SKM-1 treated with dmso at 0.1 percent for 144 hours (cell line): ENCODE data around the gene ZNF367.

Source experiments
- DNase-seq: peaks from one replicate; lab custom pipeline; 2025; ENCODE audit not compliant: unreplicated experiment; lab: John Stamatoyannopoulos, UW

Gene ZNF367

GRCh38 chr9:96437454-96437853 lies 19.3 kb upstream of the ZNF367 start:
- no peak for DNase-seq

- no peak for DNase-seq
These were observed 18.4 kb upstream of the ZNF367 start for GRCh38 chr9:96436456-96437126.

GRCh38 chr9:96436063-96436455 lies 17.9 kb upstream of the ZNF367 start:
- DNase-seq, result no peak

GRCh38 chr9:96435345-96435744 lies 17.2 kb upstream of the ZNF367 start:
- no peak for DNase-seq

- no peak for DNase-seq
These were observed 12.2 kb upstream of the ZNF367 start for GRCh38 chr9:96430377-96430776.

GRCh38 chr9:96429732-96430131 lies 11.6 kb upstream of the ZNF367 start:
- DNase-seq, result no peak

- no peak for DNase-seq
These were observed 7.5 kb upstream of the ZNF367 start for GRCh38 chr9:96425500-96426169.

GRCh38 chr9:96423985-96424336 lies 5.8 kb upstream of the ZNF367 start:
- no peak for DNase-seq

- DNase-seq, result no peak
These were observed 5.3 kb upstream of the ZNF367 start for GRCh38 chr9:96423322-96423984.

- DNase-seq, result peak; percentile 1
These were observed 2.5 kb upstream of the ZNF367 start for GRCh38 chr9:96420468-96421219.

- no peak for DNase-seq
These were observed 1.5 kb upstream of the ZNF367 start for GRCh38 chr9:96419691-96419969.

- peak; percentile 40 for DNase-seq
These were observed 935 bp upstream of the ZNF367 start for GRCh38 chr9:96418920-96419690.

GRCh38 chr9:96417661-96418082 lies 498 bp downstream of the ZNF367 start:
- no peak for DNase-seq

- peak; percentile 34 for DNase-seq
These were observed 1.1 kb downstream of the ZNF367 start for GRCh38 chr9:96417051-96417586.

- DNase-seq, result peak; percentile 26
These were observed 4.6 kb downstream of the ZNF367 start for GRCh38 chr9:96413302-96414221.

GRCh38 chr9:96412174-96412913 lies 5.8 kb downstream of the ZNF367 start:
- no peak for DNase-seq

GRCh38 chr9:96411129-96411838 lies 6.9 kb downstream of the ZNF367 start:
- no peak for DNase-seq
